ENCODE measurements around the gene PTH2.

- TF ChIP-seq CTCF (IDR thresholded peaks at IDR 0.05): no peak
- no peak for TF ChIP-seq CREM (CRISPR knock-in tag; IDR thresholded peaks at IDR 0.05)
- no peak for TF ChIP-seq SOX15 (CRISPR knock-in tag; IDR thresholded peaks at IDR 0.05)
- TF ChIP-seq ZNF121 (CRISPR knock-in tag; IDR thresholded peaks at IDR 0.05): no peak
- TF ChIP-seq STAT6 (CRISPR knock-in tag; conservative IDR thresholded peaks at IDR 0.05; ENCODE audit: low read depth): no peak
- no peak for TF ChIP-seq E2F1 (CRISPR knock-in tag; IDR thresholded peaks at IDR 0.05)
- no peak for TF ChIP-seq JUN (CRISPR knock-in tag; IDR thresholded peaks at IDR 0.05)
- no peak for TF ChIP-seq TCF7 (CRISPR knock-in tag; IDR thresholded peaks at IDR 0.05; ENCODE audit: low read depth)
- TF ChIP-seq MXD4 (CRISPR knock-in tag; IDR thresholded peaks at IDR 0.05; ENCODE audit: borderline replicate concordance): no peak
- no peak for TF ChIP-seq SMAD4 (CRISPR knock-in tag; IDR thresholded peaks at IDR 0.05)
- TF ChIP-seq JAZF1 (CRISPR knock-in tag; IDR thresholded peaks at IDR 0.05): no peak
- TF ChIP-seq IRF2 (CRISPR knock-in tag; IDR thresholded peaks at IDR 0.05; ENCODE audit: borderline replicate concordance, low read depth): no peak
- no peak for TF ChIP-seq MAX (CRISPR knock-in tag; IDR thresholded peaks at IDR 0.05)
Measured at GRCh38 chr19:49409441-49410029, 13.7 kb downstream of the PTH2 start.
